Prostate gland (tissue), 2 donors: ENCODE data around the gene CDH8. TPM values are rescaled to one million over a fixed set of nuclear protein-coding genes. Genes with fewer than 3 reads are reported as not detected.

ENCODE experiments used
- DNase-seq: peaks from one replicate; pipeline ENCODE4 v3.0.0-alpha.2; 2019; ENCODE audit warnings: low spot score
- H3K27ac ChIP-seq, 2 donors: fragments of 200-600 bp; sonication (generic); 2 replicates each; pipeline ENCODE4 v1.5.1; 2017 to 2019
- H3K27me3 ChIP-seq: fragments of 200-600 bp; sonication (generic); replicated peaks from 2 replicates; pipeline ENCODE4 v1.5.1; 2019; ENCODE audit not compliant: insufficient read depth
- H3K36me3 ChIP-seq, 2 donors: fragments of 200-600 bp; sonication (generic); 1 replicate in 1 of 2; 2 replicates in 1 of 2; pipeline versions ENCODE4 v1.5.1 to v1.8.1; 2017 to 2019
- H3K4me1 ChIP-seq: fragments of 200-600 bp; sonication (generic); replicated peaks from 2 replicates; pipeline ENCODE4 v1.5.1; 2019
- H3K4me3 ChIP-seq, 2 donors: fragments of 200-600 bp; sonication (generic); 2 replicates each; pipeline ENCODE4 v1.5.1; 2017 to 2019
- H3K9me3 ChIP-seq: fragments of 200-600 bp; sonication (generic); 2 replicates; pipeline ENCODE4 v1.5.1; 2017
- CTCF ChIP-seq, 4 experiments: fragments of 200-600 bp in 2 of 4; fragments of 450-650 bp in 2 of 4; sonication (generic) in 2 of 4; IDR thresholded peaks; 1 replicate in 3 of 4; 2 replicates in 1 of 4; pipeline ENCODE4 v1.5.1; 2016 to 2019; ENCODE audit warnings: antibody characterized with exemption in 4 of 4, mild to moderate bottlenecking in 2 of 4, moderate library complexity in 2 of 4
- POLR2A ChIP-seq: fragments of 450-650 bp; IDR thresholded peaks from one replicate; pipeline ENCODE4 v1.6.1; 2016; ENCODE audit warnings: antibody characterized with exemption, mild to moderate bottlenecking
- POLR2AphosphoS5 ChIP-seq: sonication (generic); formaldehyde crosslinking; IDR thresholded peaks from one replicate; pipeline ENCODE4 v1.6.1; 2017; ENCODE audit warnings: antibody characterized with exemption
- WGBS: methylation state at CpG from one replicate; pipeline ENCODE4 v1.1.5; 2018; 5-methylcytosine and 5-hydroxymethylcytosine counted together
- intact Hi-C: fragments of 100-400 bp; cut with DNase I; formaldehyde crosslinking; loops from one replicate; pipeline ENCODE4 v1.14.2; 2022
- total RNA-seq, 2 donors: library from RNA; depleted of rRNA; stranded (reverse); fragments of >200 nt; gene quantifications; one replicate each; pipeline ENCODE4 v1.1.0, GENCODE V29; 2016

The CDH8 gene
- total RNA-seq, 2 donors from 2014 or later, result 1.0 to 3.1 TPM

GRCh38 chr16:62067981-62068380 is 31.7 kb upstream of the CDH8 start:
- TF ChIP-seq POLR2AphosphoS5, result no peak
- Histone ChIP-seq H3K27me3 (no peaks in the 10 kb centered on the region), H3K36me3 (no peaks in the 10 kb centered on the region), H3K4me3 (no peak overlapping the region), H3K4me1 (no peaks in the 10 kb centered on the region), H3K9me3 (no peaks in the 10 kb centered on the region), H3K27ac (no peak overlapping the region)
- WGBS, result 89% methylated on average over 1 of the region's 1 CpG
- intact Hi-C loops, result no loop called here
- DNase-seq, result no peak

- no peaks in the 10 kb centered on the region for H3K9me3 ChIP-seq
- H3K27me3 ChIP-seq, result no peaks in the 10 kb centered on the region
- no peak overlapping the region for H3K4me3 ChIP-seq
- intact Hi-C loops, result no loop called here
- no peaks in the 10 kb centered on the region for H3K36me3 ChIP-seq
- DNase-seq, result no peak
- no peak overlapping the region for H3K27ac ChIP-seq
- H3K4me1 ChIP-seq, result no peaks in the 10 kb centered on the region
- TF ChIP-seq POLR2A, result no peak
- no peak for TF ChIP-seq POLR2AphosphoS5
- WGBS, result 53% methylated on average over 1 of the region's 1 CpG
Measured at GRCh38 chr16:62067182-62067581, 30.9 kb upstream of the CDH8 start.

GRCh38 chr16:62066747-62067146 is 30.5 kb upstream of the CDH8 start:
- TF ChIP-seq POLR2A, result no peak
- TF ChIP-seq CTCF (IDR thresholded peaks at IDR 0.05), result no peak
- no peak for TF ChIP-seq POLR2AphosphoS5
- no peaks in the 10 kb centered on the region for H3K4me1 ChIP-seq
- no peaks in the 10 kb centered on the region for H3K9me3 ChIP-seq
- intact Hi-C loops, result no loop called here
- no peaks in the 10 kb centered on the region for H3K36me3 ChIP-seq
- H3K27me3 ChIP-seq, result no peaks in the 10 kb centered on the region
- H3K27ac ChIP-seq, result no peak overlapping the region
- no peak for DNase-seq
- 83% methylated on average over 5 of the region's 5 CpGs for WGBS
- H3K4me3 ChIP-seq, result no peak overlapping the region

GRCh38 chr16:62064173-62064572 is 27.9 kb upstream of the CDH8 start:
- WGBS, result 34% methylated on average over 5 of the region's 5 CpGs
- TF ChIP-seq POLR2AphosphoS5, result no peak
- TF ChIP-seq CTCF (IDR thresholded peaks at IDR 0.05), result no peak
- no peak for TF ChIP-seq POLR2A
- H3K4me1 ChIP-seq, result no peaks in the 10 kb centered on the region

GRCh38 chr16:62060089-62060488 is 23.9 kb upstream of the CDH8 start:
- H3K36me3 ChIP-seq, result no peaks in the 10 kb centered on the region
- intact Hi-C loops, result no loop called here
- TF ChIP-seq CTCF (IDR thresholded peaks at IDR 0.05) (no peak), POLR2A (no peak)
- H3K4me3 ChIP-seq, result no peak overlapping the region
- no peaks in the 10 kb centered on the region for H3K9me3 ChIP-seq
- no peak for DNase-seq
- no peaks in the 10 kb centered on the region for H3K4me1 ChIP-seq
- no peak overlapping the region for H3K27ac ChIP-seq
- H3K27me3 ChIP-seq, result no peaks in the 10 kb centered on the region
- WGBS, result 34% methylated on average over 3 of the region's 3 CpGs

More at GRCh38 chr16:62064173-62064572, 27.9 kb upstream of the CDH8 start:
- Histone ChIP-seq H3K27ac (no peak overlapping the region), H3K9me3 (no peaks in the 10 kb centered on the region), H3K36me3 (no peaks in the 10 kb centered on the region), H3K4me3 (no peak overlapping the region), H3K27me3 (no peaks in the 10 kb centered on the region)
- intact Hi-C loops, result no loop called here
- DNase-seq, result no peak

- Histone ChIP-seq H3K4me1 (no peaks in the 10 kb centered on the region), H3K4me3 (no peak overlapping the region), H3K9me3 (no peaks in the 10 kb centered on the region), H3K36me3 (no peaks in the 10 kb centered on the region), H3K27me3 (no peaks in the 10 kb centered on the region), H3K27ac (no peak overlapping the region)
- no peak for TF ChIP-seq POLR2A
- no peak for TF ChIP-seq CTCF (IDR thresholded peaks at IDR 0.05)
- no peak for TF ChIP-seq POLR2AphosphoS5
- no peak for DNase-seq
- intact Hi-C loops, result no loop called here
Measured at GRCh38 chr16:62059527-62059926, 23.3 kb upstream of the CDH8 start.
